ENCODE data around the gene PLAA. TPM values are rescaled to one million over a fixed set of nuclear protein-coding genes. Genes with fewer than 3 reads are reported as not detected.

The PLAA gene
- 28.2 TPM for total RNA-seq

DNA sequence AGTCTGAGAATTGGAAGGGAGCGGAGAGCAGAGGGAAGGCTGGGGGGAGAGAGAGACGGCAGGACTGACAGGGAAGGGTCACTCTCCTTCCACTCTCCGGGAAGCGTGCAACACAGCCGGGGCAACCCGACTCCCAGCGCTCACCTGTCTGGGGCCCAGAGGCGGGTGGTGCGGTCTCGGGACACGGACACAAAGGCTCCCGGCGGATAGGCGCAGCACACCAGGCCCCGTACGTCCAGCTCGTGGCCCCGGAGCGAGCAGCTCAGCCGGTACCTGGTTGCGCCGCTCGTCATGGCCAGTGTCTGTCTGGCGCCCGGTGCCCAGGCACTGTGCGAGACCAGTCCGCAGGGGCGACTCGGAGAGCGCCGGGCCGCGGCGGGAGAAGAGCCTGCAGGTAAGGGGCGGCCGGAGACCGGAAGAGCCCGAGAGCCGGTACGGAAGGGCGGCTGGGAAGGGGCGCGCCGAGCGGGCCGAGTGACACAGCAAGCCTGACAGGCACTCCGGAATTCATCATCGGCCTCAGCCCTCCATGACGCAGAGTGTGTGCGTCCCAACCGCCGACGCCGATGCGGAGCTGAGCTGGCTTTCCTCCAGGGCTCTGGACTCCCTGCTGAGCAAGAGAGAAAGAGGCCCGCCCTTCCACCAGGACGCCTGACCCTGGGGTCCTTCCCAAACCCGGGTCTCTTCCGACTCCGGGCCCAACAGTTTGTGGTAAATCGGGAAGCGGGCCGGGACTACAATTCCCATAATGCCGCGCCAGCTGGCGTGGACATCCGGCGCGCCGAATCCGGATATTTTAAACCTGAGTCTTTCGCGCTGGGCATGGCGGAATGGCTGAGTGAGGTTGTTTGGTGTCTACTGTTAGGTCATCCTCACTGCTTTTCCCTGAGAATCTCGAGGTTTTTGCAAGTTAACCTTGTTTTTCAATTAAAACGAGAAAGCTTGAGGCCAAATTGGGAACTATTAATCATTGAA lies at the start of gene PLAA:
Gene PLAA, minus strand, starts transcription at position 490 of the 975 bp plus-strand sequence. Its CDS starts 197 bp downstream, at position 293.
- Histone ChIP-seq H3K36me3 (ENCODE audit: control insufficient read depth in 3 of 3, insufficient read depth in 3 of 3, low read length in 3 of 3) (no peaks in the 10 kb centered on the region), H3K27ac (ENCODE audit: low read depth, low read length) (peak within 1 kb of the TSS; percentile 99), H3K27me3 (ENCODE audit: control insufficient read depth in 3 of 3, insufficient read depth in 3 of 3, low read length in 3 of 3) (no peaks in the 10 kb centered on the region), H3K9ac (ENCODE audit: low read depth in 1 of 3, low read length in 3 of 3) (peak within 1 kb of the TSS; percentile 96 to 100 (median 98)), H3K9me3 (ENCODE audit: control insufficient read depth in 3 of 3, low read length in 3 of 3) (no peaks in the 10 kb centered on the region), H3K4me3 (ENCODE audit: low read length in 3 of 3) (peak within 1 kb of the TSS; percentile 86 to 98 (median 96)), H3K4me1 (ENCODE audit: control insufficient read depth in 3 of 3, insufficient read depth in 3 of 3, low read length in 3 of 3) (peaks cover 13 to 16% (median 14%) of the 10 kb centered on the region in 3 donors)

GRCh38 chr9:26995810-26996209 lies 48.8 kb upstream of the PLAA start:
- no peak overlapping the region for H3K27ac ChIP-seq (ENCODE audit: low read depth, low read length)
- no peaks in the 10 kb centered on the region for H3K27me3 ChIP-seq (ENCODE audit: control insufficient read depth in 3 of 3, insufficient read depth in 3 of 3, low read length in 3 of 3)
- H3K9ac ChIP-seq (ENCODE audit: low read depth in 1 of 3, low read length in 3 of 3), result no peak overlapping the region
- no peaks in the 10 kb centered on the region for H3K9me3 ChIP-seq (ENCODE audit: control insufficient read depth in 3 of 3, low read length in 3 of 3)
- H3K4me3 ChIP-seq (ENCODE audit: low read length in 3 of 3), result no peak overlapping the region
- peaks cover 0 to 3% (median 0%) of the 10 kb centered on the region in 3 donors for H3K36me3 ChIP-seq (ENCODE audit: control insufficient read depth in 3 of 3, insufficient read depth in 3 of 3, low read length in 3 of 3)
- H3K4me1 ChIP-seq (ENCODE audit: control insufficient read depth in 3 of 3, insufficient read depth in 3 of 3, low read length in 3 of 3), result no peaks in the 10 kb centered on the region

DNA sequence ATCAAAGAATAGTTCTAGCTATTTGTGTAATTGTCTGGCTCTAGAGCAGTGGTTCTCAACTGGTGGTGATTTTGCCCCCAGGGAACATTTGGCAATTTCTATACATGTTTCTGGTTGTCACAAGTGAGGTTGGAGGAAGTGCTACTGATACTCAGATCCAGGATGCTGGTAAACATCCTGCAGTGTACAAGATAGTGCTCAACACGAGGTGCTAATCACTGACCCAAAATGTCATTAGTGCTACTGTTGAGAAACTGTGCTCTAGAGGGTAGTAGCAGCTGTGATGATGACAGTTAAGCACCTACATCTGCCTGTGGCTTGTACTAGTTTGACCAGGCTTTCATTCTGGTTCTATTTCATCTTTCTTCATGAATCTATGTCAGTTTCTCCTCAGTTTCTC lies 36.3 kb upstream of the PLAA start:
- Histone ChIP-seq H3K4me3 (ENCODE audit: low read length in 3 of 3) (no peak overlapping the region), H3K4me1 (ENCODE audit: control insufficient read depth in 3 of 3, insufficient read depth in 3 of 3, low read length in 3 of 3) (no peaks in the 10 kb centered on the region), H3K36me3 (ENCODE audit: control insufficient read depth in 3 of 3, insufficient read depth in 3 of 3, low read length in 3 of 3) (peaks cover 5 to 20% (median 18%) of the 10 kb centered on the region in 3 donors), H3K27ac (ENCODE audit: low read depth, low read length) (no peak overlapping the region), H3K27me3 (ENCODE audit: control insufficient read depth in 3 of 3, insufficient read depth in 3 of 3, low read length in 3 of 3) (no peaks in the 10 kb centered on the region), H3K9me3 (ENCODE audit: control insufficient read depth in 3 of 3, low read length in 3 of 3) (no peaks in the 10 kb centered on the region), H3K9ac (ENCODE audit: low read depth in 1 of 3, low read length in 3 of 3) (no peak overlapping the region)

GRCh38 chr9:26975728-26976707 lies 29.0 kb upstream of the PLAA start:
- Histone ChIP-seq H3K27me3 (ENCODE audit: control insufficient read depth in 3 of 3, insufficient read depth in 3 of 3, low read length in 3 of 3) (no peaks in the 10 kb centered on the region), H3K4me1 (ENCODE audit: control insufficient read depth in 3 of 3, insufficient read depth in 3 of 3, low read length in 3 of 3) (no peaks in the 10 kb centered on the region), H3K9ac (ENCODE audit: low read depth in 1 of 3, low read length in 3 of 3) (no peak overlapping the region), H3K36me3 (ENCODE audit: control insufficient read depth in 3 of 3, insufficient read depth in 3 of 3, low read length in 3 of 3) (peaks cover 0 to 3% (median 0%) of the 10 kb centered on the region in 3 donors), H3K27ac (ENCODE audit: low read depth, low read length) (no peak overlapping the region), H3K4me3 (ENCODE audit: low read length in 3 of 3) (no peak overlapping the region), H3K9me3 (ENCODE audit: control insufficient read depth in 3 of 3, low read length in 3 of 3) (no peaks in the 10 kb centered on the region)

- Histone ChIP-seq H3K36me3 (ENCODE audit: control insufficient read depth in 3 of 3, insufficient read depth in 3 of 3, low read length in 3 of 3) (peaks cover 0 to under 1% (median 0%) of the 10 kb centered on the region in 3 donors), H3K27me3 (ENCODE audit: control insufficient read depth in 3 of 3, insufficient read depth in 3 of 3, low read length in 3 of 3) (no peaks in the 10 kb centered on the region), H3K27ac (ENCODE audit: low read depth, low read length) (no peak overlapping the region), H3K9ac (ENCODE audit: low read depth in 1 of 3, low read length in 3 of 3) (no peak overlapping the region), H3K4me3 (ENCODE audit: low read length in 3 of 3) (no peak overlapping the region), H3K9me3 (ENCODE audit: control insufficient read depth in 3 of 3, low read length in 3 of 3) (no peaks in the 10 kb centered on the region), H3K4me1 (ENCODE audit: control insufficient read depth in 3 of 3, insufficient read depth in 3 of 3, low read length in 3 of 3) (no peaks in the 10 kb centered on the region)
These were observed 27.9 kb upstream of the PLAA start for GRCh38 chr9:26974927-26975326.

DNA sequence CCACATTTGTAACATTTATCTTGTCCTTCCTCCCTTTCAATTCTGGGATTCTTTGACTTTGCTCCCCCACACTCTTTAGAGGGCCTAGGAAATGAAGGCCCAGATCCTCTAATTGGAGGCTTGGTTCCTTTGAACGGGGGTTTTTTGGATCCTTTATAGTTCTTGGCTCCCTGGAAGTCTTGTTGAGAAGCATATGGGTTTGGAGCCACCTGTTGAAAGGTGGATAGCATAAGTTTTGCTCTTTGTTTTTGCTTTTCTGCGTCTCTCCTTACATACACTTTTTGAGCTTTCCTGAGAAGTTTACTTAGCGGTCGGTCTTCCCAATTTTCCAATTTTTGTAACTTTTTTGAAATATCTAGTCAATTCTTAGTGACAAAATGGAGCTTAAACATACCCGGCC lies 26.9 kb upstream of the PLAA start:
- H3K27ac ChIP-seq (ENCODE audit: low read depth, low read length), result no peak overlapping the region
- H3K4me3 ChIP-seq (ENCODE audit: low read length in 3 of 3), result no peak overlapping the region
- no peaks in the 10 kb centered on the region for H3K36me3 ChIP-seq (ENCODE audit: control insufficient read depth in 3 of 3, insufficient read depth in 3 of 3, low read length in 3 of 3)
- H3K9ac ChIP-seq (ENCODE audit: low read depth in 1 of 3, low read length in 3 of 3), result no peak overlapping the region
- no peaks in the 10 kb centered on the region for H3K9me3 ChIP-seq (ENCODE audit: control insufficient read depth in 3 of 3, low read length in 3 of 3)
- no peaks in the 10 kb centered on the region for H3K27me3 ChIP-seq (ENCODE audit: control insufficient read depth in 3 of 3, insufficient read depth in 3 of 3, low read length in 3 of 3)
- H3K4me1 ChIP-seq (ENCODE audit: control insufficient read depth in 3 of 3, insufficient read depth in 3 of 3, low read length in 3 of 3), result no peaks in the 10 kb centered on the region

DNA sequence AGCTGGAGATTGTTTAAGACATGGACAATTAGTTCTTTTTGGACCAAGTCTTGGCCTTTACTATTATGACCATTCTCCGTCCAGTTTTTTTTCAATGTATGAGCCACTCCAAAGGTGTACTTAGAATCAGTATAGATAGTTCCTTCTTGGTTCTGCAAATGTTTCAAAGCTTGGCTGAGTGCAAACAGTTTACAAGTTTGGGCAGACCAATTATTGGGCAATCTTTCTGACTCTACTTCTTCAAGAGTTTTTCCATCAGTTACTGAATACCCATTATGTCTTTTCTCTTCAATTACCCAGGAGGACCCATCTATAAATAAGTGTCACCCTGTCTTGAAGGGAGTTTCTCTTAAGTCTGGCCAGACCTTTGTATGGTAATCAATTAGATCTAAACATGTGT lies 24.7 kb upstream of the PLAA start:
- no peaks in the 10 kb centered on the region for H3K36me3 ChIP-seq (ENCODE audit: control insufficient read depth in 3 of 3, insufficient read depth in 3 of 3, low read length in 3 of 3)
- no peak overlapping the region for H3K9ac ChIP-seq (ENCODE audit: low read depth in 1 of 3, low read length in 3 of 3)
- no peaks in the 10 kb centered on the region for H3K4me1 ChIP-seq (ENCODE audit: control insufficient read depth in 3 of 3, insufficient read depth in 3 of 3, low read length in 3 of 3)
- no peak overlapping the region for H3K27ac ChIP-seq (ENCODE audit: low read depth, low read length)
- H3K4me3 ChIP-seq (ENCODE audit: low read length in 3 of 3), result no peak overlapping the region
- no peaks in the 10 kb centered on the region for H3K9me3 ChIP-seq (ENCODE audit: control insufficient read depth in 3 of 3, low read length in 3 of 3)
- H3K27me3 ChIP-seq (ENCODE audit: control insufficient read depth in 3 of 3, insufficient read depth in 3 of 3, low read length in 3 of 3), result no peaks in the 10 kb centered on the region

GRCh38 chr9:26956860-26957233 lies 9.8 kb upstream of the PLAA start:
- H3K27ac ChIP-seq (ENCODE audit: low read depth, low read length), result peak overlapping the region; percentile 77
- peak overlapping the region; percentile 80 to 90 (median 82) for H3K9ac ChIP-seq (ENCODE audit: low read depth in 1 of 3, low read length in 3 of 3)
- no peaks in the 10 kb centered on the region for H3K27me3 ChIP-seq (ENCODE audit: control insufficient read depth in 3 of 3, insufficient read depth in 3 of 3, low read length in 3 of 3)
- no peaks in the 10 kb centered on the region for H3K36me3 ChIP-seq (ENCODE audit: control insufficient read depth in 3 of 3, insufficient read depth in 3 of 3, low read length in 3 of 3)
- H3K4me3 ChIP-seq (ENCODE audit: low read length in 3 of 3), result peak overlapping the region; percentile 80 to 90 (median 81)
- no peaks in the 10 kb centered on the region for H3K9me3 ChIP-seq (ENCODE audit: control insufficient read depth in 3 of 3, low read length in 3 of 3)
- peaks cover 0 to 14% (median 6%) of the 10 kb centered on the region in 3 donors for H3K4me1 ChIP-seq (ENCODE audit: control insufficient read depth in 3 of 3, insufficient read depth in 3 of 3, low read length in 3 of 3)

- H3K4me3 ChIP-seq (ENCODE audit: low read length in 3 of 3), result peak within 1 kb of the TSS; percentile 80 to 90 (median 81)
- peak within 1 kb of the TSS; percentile 77 for H3K27ac ChIP-seq (ENCODE audit: low read depth, low read length)
- no peaks in the 10 kb centered on the region for H3K27me3 ChIP-seq (ENCODE audit: control insufficient read depth in 3 of 3, insufficient read depth in 3 of 3, low read length in 3 of 3)
- peak within 1 kb of the TSS; percentile 80 to 90 (median 82) for H3K9ac ChIP-seq (ENCODE audit: low read depth in 1 of 3, low read length in 3 of 3)
- H3K9me3 ChIP-seq (ENCODE audit: control insufficient read depth in 3 of 3, low read length in 3 of 3), result no peaks in the 10 kb centered on the region
- H3K36me3 ChIP-seq (ENCODE audit: control insufficient read depth in 3 of 3, insufficient read depth in 3 of 3, low read length in 3 of 3), result no peaks in the 10 kb centered on the region
- H3K4me1 ChIP-seq (ENCODE audit: control insufficient read depth in 3 of 3, insufficient read depth in 3 of 3, low read length in 3 of 3), result peaks cover 0 to 14% (median 6%) of the 10 kb centered on the region in 3 donors
These were observed 9.1 kb upstream of the PLAA start, which contains the start of gene IFT74 for GRCh38 chr9:26955921-26956859. TSS of gene IFT74 (plus strand) at chr9:26956412. CDS start at chr9:26961968, 5,556 bp downstream.
